ENCODE data around the gene TRPV4.
A peak's percentile ranks its signal among the peaks of the same experiment; 100 is the strongest.
"Not testable (repeated sequence)": the region's sequence is repeated elsewhere in the genome, so short reads cannot be mapped to it uniquely, and the experiment has no call there.

TRPV4 gene

DNA sequence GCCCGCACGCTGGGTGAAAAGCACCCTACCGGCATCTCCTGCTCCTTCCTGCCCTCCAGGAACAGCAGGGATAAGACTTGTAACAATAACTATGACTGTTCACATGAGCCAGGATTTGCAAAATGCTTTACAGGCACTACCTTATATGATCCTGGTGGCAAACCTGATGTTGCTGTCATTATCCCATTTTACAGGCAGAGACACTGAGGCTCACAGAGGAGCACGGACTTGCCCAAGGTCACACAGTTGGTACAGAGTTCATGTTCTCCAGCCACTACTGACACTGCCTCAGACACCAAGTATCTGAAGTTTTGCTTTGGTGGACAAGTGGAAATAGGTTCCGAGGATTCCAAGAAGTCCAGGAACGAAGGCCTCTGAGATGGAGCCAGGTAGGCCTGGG is 24.5 kb upstream of the TRPV4 start:
- TF ChIP-seq, protein P1, sequence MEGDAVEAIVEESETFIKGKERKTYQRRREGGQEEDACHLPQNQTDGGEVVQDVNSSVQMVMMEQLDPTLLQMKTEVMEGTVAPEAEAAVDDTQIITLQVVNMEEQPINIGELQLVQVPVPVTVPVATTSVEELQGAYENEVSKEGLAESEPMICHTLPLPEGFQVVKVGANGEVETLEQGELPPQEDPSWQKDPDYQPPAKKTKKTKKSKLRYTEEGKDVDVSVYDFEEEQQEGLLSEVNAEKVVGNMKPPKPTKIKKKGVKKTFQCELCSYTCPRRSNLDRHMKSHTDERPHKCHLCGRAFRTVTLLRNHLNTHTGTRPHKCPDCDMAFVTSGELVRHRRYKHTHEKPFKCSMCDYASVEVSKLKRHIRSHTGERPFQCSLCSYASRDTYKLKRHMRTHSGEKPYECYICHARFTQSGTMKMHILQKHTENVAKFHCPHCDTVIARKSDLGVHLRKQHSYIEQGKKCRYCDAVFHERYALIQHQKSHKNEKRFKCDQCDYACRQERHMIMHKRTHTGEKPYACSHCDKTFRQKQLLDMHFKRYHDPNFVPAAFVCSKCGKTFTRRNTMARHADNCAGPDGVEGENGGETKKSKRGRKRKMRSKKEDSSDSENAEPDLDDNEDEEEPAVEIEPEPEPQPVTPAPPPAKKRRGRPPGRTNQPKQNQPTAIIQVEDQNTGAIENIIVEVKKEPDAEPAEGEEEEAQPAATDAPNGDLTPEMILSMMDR (IDR thresholded peaks at IDR 0.05; ENCODE audit: extremely low read depth, missing control alignments), result no peak
- no peak for DNase-seq (ENCODE audit: low spot score)

DNA sequence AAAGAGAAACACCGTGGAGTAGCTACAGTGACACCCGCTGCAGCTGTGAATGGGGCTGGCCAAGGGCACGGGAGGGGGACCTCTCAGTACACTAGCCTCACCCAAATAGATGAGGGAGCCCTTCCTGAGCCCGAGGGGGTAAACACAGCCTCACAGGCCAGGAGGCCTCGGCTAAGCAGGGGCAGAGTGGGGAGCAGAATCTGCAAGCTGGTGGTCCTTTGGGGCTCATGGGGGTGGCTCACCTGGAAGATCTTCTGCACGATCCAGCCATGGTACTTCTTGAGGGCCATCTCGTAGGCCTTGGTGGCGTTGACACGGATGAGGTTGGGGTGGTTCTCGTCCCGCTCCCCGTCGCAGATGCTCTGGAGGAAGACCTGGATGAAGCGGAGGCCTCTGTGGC is 22.2 kb upstream of the TRPV4 start:
- DNase-seq (ENCODE audit: low spot score), result no peak
- TF ChIP-seq, protein P1 (IDR thresholded peaks at IDR 0.05; ENCODE audit: extremely low read depth, missing control alignments), result no peak

- DNase-seq (ENCODE audit: low spot score), result not testable (repeated sequence)
Measured at GRCh38 chr12:109850518-109850917, 17.3 kb upstream of the TRPV4 start.

DNA sequence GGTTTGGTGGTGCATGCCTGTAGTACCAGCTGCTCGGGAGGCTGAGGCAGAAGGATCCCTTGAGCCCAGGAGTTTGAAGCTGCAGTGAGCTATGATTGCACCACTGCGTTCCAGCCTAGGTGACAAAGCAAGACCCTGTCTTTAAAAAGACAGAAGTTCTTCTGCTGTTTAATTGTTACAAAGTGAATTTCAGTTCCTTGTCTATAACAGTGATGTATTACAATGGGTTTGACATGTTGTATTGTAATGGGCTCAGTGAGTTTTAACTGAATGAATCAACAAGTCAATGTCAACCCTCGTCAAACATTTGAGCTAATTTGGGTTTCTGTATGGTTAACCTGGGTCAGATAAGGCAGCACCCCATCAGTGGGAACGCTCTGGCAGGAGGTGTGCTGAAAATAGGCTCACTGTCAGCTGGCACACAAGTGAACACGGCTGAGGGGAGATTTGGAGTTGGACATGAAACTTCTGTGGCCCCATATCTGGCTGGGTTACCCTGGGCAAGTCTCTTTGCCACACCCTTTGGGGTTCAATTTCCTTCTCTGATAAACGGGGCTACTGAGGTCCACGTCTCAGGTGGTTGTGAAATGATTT is 14.0 kb upstream of the TRPV4 start:
- TF ChIP-seq, protein P1 (IDR thresholded peaks at IDR 0.05; ENCODE audit: extremely low read depth, missing control alignments), result no peak
- no peak for DNase-seq (ENCODE audit: low spot score)

DNA sequence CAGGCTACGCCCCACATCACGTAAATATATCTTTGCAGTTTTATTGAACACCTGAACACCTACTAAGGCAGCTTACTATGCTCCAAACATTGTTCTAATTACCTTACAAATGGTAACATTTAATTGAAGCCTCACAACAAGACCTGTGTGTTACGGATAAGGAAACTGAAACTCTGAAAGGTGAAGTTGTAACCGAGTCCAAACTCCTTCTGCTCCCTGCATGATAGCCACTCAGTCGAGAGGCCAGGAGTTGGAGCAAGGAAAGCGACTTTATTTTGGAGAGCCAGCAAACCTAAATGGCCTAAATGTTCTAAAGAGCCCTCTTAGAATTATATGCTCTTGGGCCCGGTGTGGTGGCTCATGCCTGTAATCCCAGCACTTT is 12.6 kb upstream of the TRPV4 start:
- DNase-seq (ENCODE audit: low spot score), result peak; percentile 14
- TF ChIP-seq, protein P1 (IDR thresholded peaks at IDR 0.05; ENCODE audit: extremely low read depth, missing control alignments), result no peak

- TF ChIP-seq, protein P1 (IDR thresholded peaks at IDR 0.05; ENCODE audit: extremely low read depth, missing control alignments), result peak; percentile 100
- peak; percentile 94 for DNase-seq (ENCODE audit: low spot score)
Measured at GRCh38 chr12:109844983-109845823, 12.0 kb upstream of the TRPV4 start.

- DNase-seq (ENCODE audit: low spot score), result no peak
- TF ChIP-seq, protein P1 (IDR thresholded peaks at IDR 0.05; ENCODE audit: extremely low read depth, missing control alignments), result no peak
Measured at GRCh38 chr12:109844091-109844490, 10.9 kb upstream of the TRPV4 start.
